Effector memory CD8-positive, alpha-beta T cell (primary cell): Measurements from ENCODE around the gene POLD2.

ENCODE experiments used
- ATAC-seq: fragments of 150-1000 bp; cut with Tn5 transposase; replicated peaks from 2 replicates; pipeline ENCODE4 v1.10.0; 2021; ENCODE audit warnings: mild to moderate bottlenecking, moderate library complexity
- DNase-seq, 3 experiments: peaks; one replicate each; pipeline ENCODE4 v3.0.0; 2021
- H3K27ac Mint-ChIP-seq, 2 donors: one replicate each; pipeline ENCODE4 v1.8.0; 2022; ENCODE audit warnings: mild to moderate bottlenecking in 2 of 2, mixed read lengths in 2 of 2, moderate library complexity in 2 of 2
- H3K27me3 Mint-ChIP-seq, 2 donors: one replicate each; pipeline ENCODE4 v1.8.0; 2022; ENCODE audit warnings: mixed read lengths in 2 of 2
- H3K36me3 Mint-ChIP-seq: one replicate; pipeline ENCODE4 v1.8.0; 2022; ENCODE audit warnings: mild to moderate bottlenecking, moderate library complexity, mixed read lengths; ENCODE audit not compliant: insufficient read depth
- H3K4me1 Mint-ChIP-seq, 2 donors: one replicate each; pipeline ENCODE4 v1.8.0; 2022; ENCODE audit warnings: low read depth in 2 of 2, mixed read lengths in 2 of 2
- H3K4me3 Mint-ChIP-seq, 2 donors: one replicate each; pipeline ENCODE4 v1.8.0; 2022; ENCODE audit warnings: mild to moderate bottlenecking in 2 of 2, mixed read lengths in 2 of 2, moderate library complexity in 2 of 2
- H3K9me3 Mint-ChIP-seq, 2 donors: one replicate each; pipeline ENCODE4 v1.8.0; 2022; ENCODE audit warnings: mixed read lengths in 2 of 2

Gene POLD2

GRCh38 chr7:44086627-44087026 is 36.7 kb downstream of the POLD2 start:
- H3K4me3 Mint-ChIP-seq = no peak overlapping the region
- peaks cover 5 to 9% of the 10 kb centered on the region in 2 donors for H3K27me3 Mint-ChIP-seq
- ATAC-seq (no peak), DNase-seq (no peak)
- H3K9me3 Mint-ChIP-seq = no peaks in the 10 kb centered on the region
- H3K4me1 Mint-ChIP-seq = peaks cover 3 to 7% of the 10 kb centered on the region in 2 donors
- peak overlapping the region in 1 of 2 donors; percentile 16 for H3K27ac Mint-ChIP-seq
- peaks cover 9% of the 10 kb centered on the region for H3K36me3 Mint-ChIP-seq

- H3K4me1 Mint-ChIP-seq = peaks cover 13 to 17% of the 10 kb centered on the region in 2 donors
- H3K27ac Mint-ChIP-seq = no peak overlapping the region
- peaks cover 16% of the 10 kb centered on the region for H3K36me3 Mint-ChIP-seq
- no peak for ATAC-seq
- H3K9me3 Mint-ChIP-seq = no peaks in the 10 kb centered on the region
- DNase-seq = no peak
- no peak overlapping the region for H3K4me3 Mint-ChIP-seq
- peaks cover under 1 to 2% of the 10 kb centered on the region in 2 donors for H3K27me3 Mint-ChIP-seq
Observed at GRCh38 chr7:44085546-44085945, 37.8 kb downstream of the POLD2 start.

GRCh38 chr7:44084701-44085100 is 38.6 kb downstream of the POLD2 start:
- H3K36me3 Mint-ChIP-seq = peaks cover 16% of the 10 kb centered on the region
- no peaks in the 10 kb centered on the region for H3K27me3 Mint-ChIP-seq
- ATAC-seq (no peak), DNase-seq (no peak)
- H3K4me1 Mint-ChIP-seq = peaks cover 15 to 17% of the 10 kb centered on the region in 2 donors
- no peak overlapping the region for H3K4me3 Mint-ChIP-seq
- no peaks in the 10 kb centered on the region for H3K9me3 Mint-ChIP-seq
- H3K27ac Mint-ChIP-seq = no peak overlapping the region

GRCh38 chr7:44083796-44084195 is 39.6 kb downstream of the POLD2 start:
- no peaks in the 10 kb centered on the region for H3K9me3 Mint-ChIP-seq
- peak overlapping the region; percentile 91 to 94 for H3K4me3 Mint-ChIP-seq
- peaks cover 19% of the 10 kb centered on the region for H3K36me3 Mint-ChIP-seq
- no peaks in the 10 kb centered on the region for H3K27me3 Mint-ChIP-seq
- H3K4me1 Mint-ChIP-seq = peaks cover 15 to 18% of the 10 kb centered on the region in 2 donors
- no peak for DNase-seq
- no peak overlapping the region for H3K27ac Mint-ChIP-seq
- ATAC-seq = no peak

GRCh38 chr7:44082541-44083207 is 40.7 kb downstream of the POLD2 start:
- Mint-ChIP-seq H3K27me3 (no peaks in the 10 kb centered on the region), H3K9me3 (no peaks in the 10 kb centered on the region)

GRCh38 chr7:44081266-44081748 is 42.0 kb downstream of the POLD2 start:
- H3K27me3 Mint-ChIP-seq = no peaks in the 10 kb centered on the region
- peaks cover 25 to 28% of the 10 kb centered on the region in 2 donors for H3K4me1 Mint-ChIP-seq
- ATAC-seq (no peak), DNase-seq (peak in 1 of 3 experiments; percentile 33)
- H3K36me3 Mint-ChIP-seq = peaks cover 36% of the 10 kb centered on the region
- H3K27ac Mint-ChIP-seq = peak overlapping the region; percentile 93 to 95
- no peaks in the 10 kb centered on the region for H3K9me3 Mint-ChIP-seq
- H3K4me3 Mint-ChIP-seq = peak overlapping the region; percentile 91 to 94

More at GRCh38 chr7:44082541-44083207, 40.7 kb downstream of the POLD2 start:
- DNase-seq = peak; percentile 92 to 96 (median 95)
- Mint-ChIP-seq H3K36me3 (peaks cover 27% of the 10 kb centered on the region), H3K4me3 (peak overlapping the region; percentile 91 to 94), H3K4me1 (peaks cover 22 to 26% of the 10 kb centered on the region in 2 donors), H3K27ac (peak overlapping the region; percentile 93 to 95)
- peak; percentile 89 for ATAC-seq

GRCh38 chr7:44080686-44081265 is 42.6 kb downstream of the POLD2 start:
- DNase-seq (no peak), ATAC-seq (no peak)
- Mint-ChIP-seq H3K4me3 (peak overlapping the region; percentile 91 to 94), H3K27me3 (no peaks in the 10 kb centered on the region), H3K4me1 (peaks cover 25 to 28% of the 10 kb centered on the region in 2 donors), H3K9me3 (no peaks in the 10 kb centered on the region), H3K36me3 (peaks cover 41% of the 10 kb centered on the region), H3K27ac (peak overlapping the region; percentile 93 to 95)

GRCh38 chr7:44080118-44080517 is 43.2 kb downstream of the POLD2 start:
- DNase-seq = no peak
- Mint-ChIP-seq H3K36me3 (peaks cover 48% of the 10 kb centered on the region), H3K4me3 (no peak overlapping the region), H3K4me1 (peaks cover 25 to 28% of the 10 kb centered on the region in 2 donors), H3K27ac (peak overlapping the region in 1 of 2 donors; percentile 93), H3K27me3 (no peaks in the 10 kb centered on the region), H3K9me3 (no peaks in the 10 kb centered on the region)
- no peak for ATAC-seq

- Mint-ChIP-seq H3K36me3 (peaks cover 54% of the 10 kb centered on the region), H3K27ac (peak overlapping the region in 1 of 2 donors; percentile 93), H3K4me3 (no peak overlapping the region), H3K27me3 (no peaks in the 10 kb centered on the region), H3K9me3 (no peaks in the 10 kb centered on the region), H3K4me1 (peaks cover 25 to 29% of the 10 kb centered on the region in 2 donors)
- DNase-seq (no peak), ATAC-seq (no peak)
Observed at GRCh38 chr7:44079331-44080021, 43.9 kb downstream of the POLD2 start.

GRCh38 chr7:44078521-44078920 is 44.8 kb downstream of the POLD2 start:
- H3K36me3 Mint-ChIP-seq = peaks cover 60% of the 10 kb centered on the region
- ATAC-seq = no peak
- H3K9me3 Mint-ChIP-seq = no peaks in the 10 kb centered on the region
- H3K27ac Mint-ChIP-seq = peak overlapping the region in 1 of 2 donors; percentile 68
- H3K27me3 Mint-ChIP-seq = no peaks in the 10 kb centered on the region
- H3K4me1 Mint-ChIP-seq = peaks cover 25 to 31% of the 10 kb centered on the region in 2 donors
- DNase-seq = no peak
- no peak overlapping the region for H3K4me3 Mint-ChIP-seq

GRCh38 chr7:44077681-44078091 is 45.7 kb downstream of the POLD2 start:
- no peak for ATAC-seq
- peaks cover 25 to 34% of the 10 kb centered on the region in 2 donors for H3K4me1 Mint-ChIP-seq
- no peaks in the 10 kb centered on the region for H3K27me3 Mint-ChIP-seq
- H3K27ac Mint-ChIP-seq = peak overlapping the region in 1 of 2 donors; percentile 84
- DNase-seq = no peak
- peak overlapping the region in 1 of 2 donors; percentile 35 for H3K4me3 Mint-ChIP-seq
- peaks cover 63% of the 10 kb centered on the region for H3K36me3 Mint-ChIP-seq
- H3K9me3 Mint-ChIP-seq = no peaks in the 10 kb centered on the region

- Mint-ChIP-seq H3K27me3 (no peaks in the 10 kb centered on the region), H3K36me3 (peaks cover 63% of the 10 kb centered on the region), H3K4me1 (peaks cover 27 to 40% of the 10 kb centered on the region in 2 donors), H3K9me3 (no peaks in the 10 kb centered on the region), H3K27ac (peak overlapping the region in 1 of 2 donors; percentile 51), H3K4me3 (no peak overlapping the region)
- DNase-seq (no peak), ATAC-seq (no peak)
Observed at GRCh38 chr7:44077061-44077460, 46.3 kb downstream of the POLD2 start.

- no peaks in the 10 kb centered on the region for H3K27me3 Mint-ChIP-seq
- H3K27ac Mint-ChIP-seq = peak overlapping the region in 1 of 2 donors; percentile 51
- peaks cover 57% of the 10 kb centered on the region for H3K36me3 Mint-ChIP-seq
- no peaks in the 10 kb centered on the region for H3K9me3 Mint-ChIP-seq
- ATAC-seq (no peak), DNase-seq (no peak)
- no peak overlapping the region for H3K4me3 Mint-ChIP-seq
- peaks cover 26 to 38% of the 10 kb centered on the region in 2 donors for H3K4me1 Mint-ChIP-seq
Observed at GRCh38 chr7:44076101-44076895, 47.0 kb downstream of the POLD2 start.
